Body of pancreas (tissue), 4 donors: ENCODE results near the gene HOXA2.

Experiments
- POLR2A ChIP-seq, 3 donors: fragments of 450-650 bp; IDR thresholded peaks; one replicate each; pipeline ENCODE4 v1.6.1; 2016; ENCODE audit warnings: antibody characterized with exemption in 3 of 3, mild to moderate bottlenecking in 2 of 3
- TF ChIP-seq, protein P1 (sequence below), 7 experiments: fragments of 450-650 bp in 4 of 7; fragments of 200-600 bp in 3 of 7; sonication (generic) in 3 of 7; IDR thresholded peaks; one replicate each; pipeline ENCODE4 v1.5.1; 2016 to 2019; ENCODE audit warnings: antibody characterized with exemption in 7 of 7

DNA sequence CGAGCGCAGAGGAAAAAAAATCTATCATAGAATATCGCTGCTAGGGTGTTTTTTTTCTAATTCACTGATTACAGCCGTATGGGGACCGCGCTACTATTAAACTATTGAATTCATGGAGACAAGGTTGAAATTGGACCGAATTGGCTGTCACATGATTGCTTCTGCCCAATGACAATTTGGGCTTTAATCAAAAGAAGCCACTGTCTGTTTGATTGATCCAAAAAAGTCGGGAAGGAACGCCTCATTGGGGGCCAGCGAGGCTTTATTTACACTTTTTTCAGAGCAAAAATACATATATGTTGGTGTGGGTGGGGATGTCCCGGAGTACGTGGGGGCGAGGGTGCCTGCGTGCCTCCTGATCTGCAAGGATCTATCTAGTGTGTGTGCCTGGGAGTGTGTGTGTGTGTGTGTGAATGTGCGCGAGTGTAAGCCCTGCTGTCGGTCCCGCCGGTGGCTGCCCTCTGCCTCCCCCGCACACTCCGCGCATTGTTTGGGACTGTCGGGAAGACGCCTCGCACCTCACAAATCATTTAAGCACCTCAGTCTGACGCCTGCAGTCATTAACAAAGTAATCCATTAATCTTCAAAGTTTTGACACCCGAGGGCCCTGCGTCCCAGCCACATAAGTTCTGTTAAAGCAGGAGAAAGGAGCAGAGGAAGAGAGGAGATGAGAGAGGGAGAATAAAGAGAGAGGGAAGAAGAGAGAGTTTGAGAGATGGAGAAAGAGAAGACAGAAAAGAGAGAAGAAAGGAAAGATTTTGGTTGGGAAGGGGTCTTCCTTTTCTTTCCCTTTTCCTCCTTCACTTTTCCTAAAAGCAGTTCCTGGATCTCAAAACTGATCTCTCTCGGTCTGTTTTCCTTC, at the start of gene HOXA2:
- TF ChIP-seq, protein P1, sequence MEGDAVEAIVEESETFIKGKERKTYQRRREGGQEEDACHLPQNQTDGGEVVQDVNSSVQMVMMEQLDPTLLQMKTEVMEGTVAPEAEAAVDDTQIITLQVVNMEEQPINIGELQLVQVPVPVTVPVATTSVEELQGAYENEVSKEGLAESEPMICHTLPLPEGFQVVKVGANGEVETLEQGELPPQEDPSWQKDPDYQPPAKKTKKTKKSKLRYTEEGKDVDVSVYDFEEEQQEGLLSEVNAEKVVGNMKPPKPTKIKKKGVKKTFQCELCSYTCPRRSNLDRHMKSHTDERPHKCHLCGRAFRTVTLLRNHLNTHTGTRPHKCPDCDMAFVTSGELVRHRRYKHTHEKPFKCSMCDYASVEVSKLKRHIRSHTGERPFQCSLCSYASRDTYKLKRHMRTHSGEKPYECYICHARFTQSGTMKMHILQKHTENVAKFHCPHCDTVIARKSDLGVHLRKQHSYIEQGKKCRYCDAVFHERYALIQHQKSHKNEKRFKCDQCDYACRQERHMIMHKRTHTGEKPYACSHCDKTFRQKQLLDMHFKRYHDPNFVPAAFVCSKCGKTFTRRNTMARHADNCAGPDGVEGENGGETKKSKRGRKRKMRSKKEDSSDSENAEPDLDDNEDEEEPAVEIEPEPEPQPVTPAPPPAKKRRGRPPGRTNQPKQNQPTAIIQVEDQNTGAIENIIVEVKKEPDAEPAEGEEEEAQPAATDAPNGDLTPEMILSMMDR (IDR thresholded peaks at IDR 0.05), result no peak
- no peak for TF ChIP-seq POLR2A (IDR thresholded peaks at IDR 0.05)
